Adrenal gland (tissue), 12 donors: ENCODE data around the gene TMEM101. TPM values are rescaled to one million over a fixed set of nuclear protein-coding genes. Genes with fewer than 3 reads are reported as not detected.
"Not testable (repeated sequence)": the region's sequence is repeated elsewhere in the genome, so short reads cannot be mapped to it uniquely, and the experiment has no call there.

Experiments used
- DNase-seq, 7 donors: peaks; one replicate each; pipeline ENCODE4 v3.0.0-alpha.2; 2019 to 2020
- H3K27ac ChIP-seq, 5 donors: fragments of 200-600 bp; sonication (generic) in 4 of 5; 1 replicate in 3 of 5; 2 replicates in 2 of 5; pipeline versions ENCODE4 v1.5.1 to v1.8.0; 2016 to 2020; ENCODE audit warnings: mild to moderate bottlenecking in 1 of 5
- H3K27me3 ChIP-seq: fragments of 200-600 bp; 2 replicates; pipeline ENCODE4 v1.8.0; 2021
- H3K36me3 ChIP-seq, 2 donors: fragments of 200-600 bp; replicated peaks in 1 of 2; 1 replicate in 1 of 2; 2 replicates in 1 of 2; pipeline versions ENCODE4 v1.5.1 to v1.8.0; 2018 to 2022
- H3K4me1 ChIP-seq, 2 donors: fragments of 200-600 bp; replicated peaks in 1 of 2; 1 replicate in 1 of 2; 2 replicates in 1 of 2; pipeline versions ENCODE4 v1.5.1 to v1.8.0; 2018 to 2021
- H3K4me3 ChIP-seq, 4 donors: fragments of 200-600 bp; sonication (generic) in 3 of 4; one replicate each; pipeline ENCODE4 v1.5.1; 2016 to 2018
- H3K9me3 ChIP-seq, 3 donors: fragments of 200-600 bp; sonication (generic) in 1 of 3; replicated peaks in 1 of 3; 1 replicate in 2 of 3; 2 replicates in 1 of 3; pipeline versions ENCODE4 v1.5.1 to v1.8.0; 2016 to 2021
- POLR2A ChIP-seq, 2 donors: fragments of 450-650 bp; IDR thresholded peaks; one replicate each; pipeline ENCODE4 v1.6.1; 2017; ENCODE audit warnings: antibody characterized with exemption in 2 of 2, mild to moderate bottlenecking in 2 of 2, moderate library complexity in 1 of 2
- WGBS, 4 donors: extraction: QIAGEN DNeasy Blood & Tissue Kit in 2 of 4; methylation state at CpG; one replicate each; pipeline versions ENCODE4 v1.1.5 to v1.1.7; 2013 to 2017; 5-methylcytosine and 5-hydroxymethylcytosine counted together
- intact Hi-C, 2 donors: fragments of 100-400 bp; cut with DNase I; formaldehyde crosslinking; loops; one replicate each; pipeline versions ENCODE4 v1.14.1 to v1.15.0; 2022 to 2023
- polyA plus RNA-seq, 3 donors: library from polyadenylated mRNA; stranded (reverse); fragments of 200-250 nt in 2 of 3; fragments of 350-450 nt in 1 of 3; fragmentation: Illumina TruSeq in 1 of 3; extraction: RNeasy Lipid Tissue Mini Kit (QIAGEN cat#74804) in 1 of 3; gene quantifications; one replicate each; pipeline ENCODE4 v1.2.3, GENCODE V29; 2013 to 2014
- total RNA-seq, 9 donors: library from RNA; depleted of rRNA in 4 of 9; stranded (reverse); fragments of >200 nt in 4 of 9; fragments of 120-200 nt in 1 of 9; fragmentation: NEBNext Ultra II Directional in 1 of 9; extraction: Animal tissue kit (Norgen Biotek cat#: 25700) in 1 of 9; gene quantifications; one replicate each; pipeline versions ENCODE4 v1.1.0 to v1.2.4, GENCODE V29; 2013 to 2023
- TF ChIP-seq, protein P1 (sequence below), 6 experiments: fragments of 450-650 bp in 4 of 6; fragments of 200-600 bp in 2 of 6; sonication (generic) in 1 of 6; IDR thresholded peaks; 1 replicate in 5 of 6; 2 replicates in 1 of 6; pipeline versions ENCODE4 v1.5.1 to v1.8.0; 2016 to 2021; ENCODE audit warnings: antibody characterized with exemption in 6 of 6, mild to moderate bottlenecking in 2 of 6, moderate library complexity in 1 of 6
- donor health status: healthy with polysubstance abuse.
- donor health status: Bipolar disorder and iron deficiency.
- donor health status: DM: yes; HTN: yes; CAD: no.
- donor health status: DM: no; HTN: no; CAD: no.
- donor health status: DM: no; HTN: no; CAD: no.
- donor health status: DM: yes; HTN: yes; CAD: no.

TMEM101 gene
- total and polyA plus RNA-seq, 12 donors = 12.4 to 52.5 (median 31.6) TPM

DNA sequence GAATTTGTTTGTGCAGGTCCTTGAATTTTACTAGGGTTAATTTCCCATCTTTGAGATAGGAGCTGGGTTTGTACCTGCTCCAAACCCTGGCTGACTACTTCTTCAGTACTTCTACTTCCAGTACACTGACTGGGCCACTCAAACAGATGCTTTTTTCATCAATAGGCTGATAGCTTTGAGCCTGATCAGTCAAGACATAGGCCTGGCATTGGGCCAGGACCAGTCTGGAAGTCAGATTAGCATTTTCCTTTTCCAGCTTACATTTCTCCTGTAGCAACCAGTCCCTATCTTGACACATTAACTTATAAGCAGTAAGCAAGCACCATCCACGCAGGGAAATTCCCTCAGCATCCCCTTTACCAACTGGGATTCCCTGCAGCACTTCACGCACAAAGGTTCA is 7.5 kb upstream of the TMEM101 start:
- H3K27ac ChIP-seq = no peak overlapping the region
- H3K4me1 ChIP-seq = no peaks in the 10 kb centered on the region
- peaks cover 0 to 8% of the 10 kb centered on the region in 2 donors for H3K36me3 ChIP-seq
- no peak overlapping the region for H3K4me3 ChIP-seq
- H3K27me3 ChIP-seq = no peaks in the 10 kb centered on the region
- H3K9me3 ChIP-seq = no peaks in the 10 kb centered on the region
- intact Hi-C loops = no loop called here
- 92 to 96% (median 92%) methylated on average over 2 of the region's 2 CpGs for WGBS, 4 donors
- TF ChIP-seq POLR2A (IDR thresholded peaks at IDR 0.05) = no peak
- TF ChIP-seq, protein P1, sequence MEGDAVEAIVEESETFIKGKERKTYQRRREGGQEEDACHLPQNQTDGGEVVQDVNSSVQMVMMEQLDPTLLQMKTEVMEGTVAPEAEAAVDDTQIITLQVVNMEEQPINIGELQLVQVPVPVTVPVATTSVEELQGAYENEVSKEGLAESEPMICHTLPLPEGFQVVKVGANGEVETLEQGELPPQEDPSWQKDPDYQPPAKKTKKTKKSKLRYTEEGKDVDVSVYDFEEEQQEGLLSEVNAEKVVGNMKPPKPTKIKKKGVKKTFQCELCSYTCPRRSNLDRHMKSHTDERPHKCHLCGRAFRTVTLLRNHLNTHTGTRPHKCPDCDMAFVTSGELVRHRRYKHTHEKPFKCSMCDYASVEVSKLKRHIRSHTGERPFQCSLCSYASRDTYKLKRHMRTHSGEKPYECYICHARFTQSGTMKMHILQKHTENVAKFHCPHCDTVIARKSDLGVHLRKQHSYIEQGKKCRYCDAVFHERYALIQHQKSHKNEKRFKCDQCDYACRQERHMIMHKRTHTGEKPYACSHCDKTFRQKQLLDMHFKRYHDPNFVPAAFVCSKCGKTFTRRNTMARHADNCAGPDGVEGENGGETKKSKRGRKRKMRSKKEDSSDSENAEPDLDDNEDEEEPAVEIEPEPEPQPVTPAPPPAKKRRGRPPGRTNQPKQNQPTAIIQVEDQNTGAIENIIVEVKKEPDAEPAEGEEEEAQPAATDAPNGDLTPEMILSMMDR (IDR thresholded peaks at IDR 0.05) = no peak
- no peak for DNase-seq

- H3K4me1 ChIP-seq, H3K9me3 ChIP-seq, H3K27ac ChIP-seq, H3K27me3 ChIP-seq, DNase-seq, intact Hi-C loops, H3K36me3 ChIP-seq, H3K4me3 ChIP-seq: not testable (repeated sequence)
- WGBS, 4 donors = 91 to 96% (median 94%) methylated on average over 7 of the region's 7 CpGs
These were observed 6.5 kb upstream of the TMEM101 start for GRCh38 chr17:44021227-44021626.

GRCh38 chr17:44014133-44014436 is 678 bp downstream of the TMEM101 start:
- TF ChIP-seq, protein P1 (IDR thresholded peaks at IDR 0.05) = no peak
- TF ChIP-seq POLR2A (IDR thresholded peaks at IDR 0.05) = no peak
- H3K4me1 ChIP-seq = peaks cover 9 to 10% of the 10 kb centered on the region in 2 donors
- peaks cover 0 to 4% of the 10 kb centered on the region in 2 donors for H3K36me3 ChIP-seq
- peak overlapping the region in 2 of 5 donors; percentile 48 to 79 for H3K27ac ChIP-seq
- H3K4me3 ChIP-seq = peak overlapping the region in 3 of 4 donors; percentile 74 to 96 (median 86)
- DNase-seq = peak in 1 of 7 donors; percentile 21
- intact Hi-C loops = no loop called here
- H3K27me3 ChIP-seq = no peaks in the 10 kb centered on the region
- H3K9me3 ChIP-seq = no peaks in the 10 kb centered on the region
- 9 to 33% (median 12%) methylated on average over 1 to 12 of the region's 12 CpGs for WGBS, 4 donors

DNA sequence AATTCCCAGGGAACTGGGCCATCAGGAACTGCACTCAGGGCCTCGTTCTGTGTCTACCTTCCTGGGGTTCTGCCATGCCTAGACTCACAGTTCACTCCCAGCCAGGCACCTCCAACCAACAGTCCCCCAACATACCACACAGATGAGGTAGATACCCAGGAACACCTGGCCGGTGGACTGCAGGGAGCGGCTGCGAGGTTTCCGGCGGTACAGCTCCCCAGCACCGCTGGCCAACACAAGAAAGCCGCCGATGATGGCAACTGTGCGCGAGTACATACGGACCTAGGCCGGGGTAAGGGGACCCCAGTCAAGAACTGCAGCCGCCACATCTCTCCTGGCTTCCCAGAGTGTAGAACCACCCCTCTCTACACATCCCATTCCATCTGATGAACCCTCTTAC is 1.9 kb downstream of the TMEM101 start:
- WGBS, 4 donors = 87 to 95% (median 94%) methylated on average over 3 to 14 of the region's 14 CpGs
- H3K27ac ChIP-seq = no peak overlapping the region
- intact Hi-C loops = no loop called here

GRCh38 chr17:44012391-44012790 is 2.4 kb downstream of the TMEM101 start:
- Histone ChIP-seq H3K27ac (no peak overlapping the region), H3K4me3 (no peak overlapping the region), H3K36me3 (peaks cover 0 to 4% of the 10 kb centered on the region in 2 donors), H3K27me3 (no peaks in the 10 kb centered on the region), H3K4me1 (peaks cover 10 to 22% of the 10 kb centered on the region in 2 donors), H3K9me3 (no peaks in the 10 kb centered on the region)
- intact Hi-C loops = no loop called here
- no peak for DNase-seq
- no peak for TF ChIP-seq POLR2A (IDR thresholded peaks at IDR 0.05)
- TF ChIP-seq, protein P1 (IDR thresholded peaks at IDR 0.05) = no peak
- 55 to 64% (median 61%) methylated on average over 2 to 3 of the region's 3 CpGs for WGBS, 4 donors

More for the DNA sequence above, 1.9 kb downstream of the TMEM101 start:
- TF ChIP-seq, protein P1 (IDR thresholded peaks at IDR 0.05) = no peak
- TF ChIP-seq POLR2A (IDR thresholded peaks at IDR 0.05) = no peak
- Histone ChIP-seq H3K36me3 (peaks cover 0 to 4% of the 10 kb centered on the region in 2 donors), H3K27me3 (no peaks in the 10 kb centered on the region), H3K9me3 (no peaks in the 10 kb centered on the region), H3K4me1 (peaks cover 10 to 18% of the 10 kb centered on the region in 2 donors), H3K4me3 (no peak overlapping the region)
- no peak for DNase-seq
